Measurements from ENCODE around the gene HOXA9.

GRCh38 chr7:27183682-27184336 is 18.5 kb upstream of the HOXA9 start:
- TF ChIP-seq CTCF (IDR thresholded peaks at IDR 0.05) (no peak), EP300 (IDR thresholded peaks at IDR 0.05; ENCODE audit: low read depth) (no peak), POLR2A (IDR thresholded peaks at IDR 0.05) (no peak)

All from transverse colon (tissue), 3 donors.